Mesothelial cell of epicardium (in vitro differentiated cells): Measurements from ENCODE around the gene OR2G3. TPM values are rescaled to one million over a fixed set of nuclear protein-coding genes. Genes with fewer than 3 reads are reported as not detected.
A peak's percentile ranks its signal among the peaks of the same experiment; 100 is the strongest.

Source experiments
- DNase-seq, 2 experiments: peaks; one replicate each; pipeline ENCODE4 v3.0.0; 2021; ENCODE audit warnings: low spot score in 2 of 2; ENCODE audit not compliant: unreplicated experiment in 2 of 2
- H3K27ac Mint-ChIP-seq: 2 replicates; pipeline ENCODE4 v1.8.0; 2021; ENCODE audit warnings: mixed read lengths
- H3K27me3 Mint-ChIP-seq: 2 replicates; pipeline ENCODE4 v1.8.0; 2021; ENCODE audit warnings: low read depth, mixed read lengths
- H3K36me3 Mint-ChIP-seq: 2 replicates; pipeline ENCODE4 v1.8.0; 2021; ENCODE audit warnings: mixed read lengths
- H3K4me1 Mint-ChIP-seq: 2 replicates; pipeline ENCODE4 v1.8.0; 2021; ENCODE audit warnings: mixed read lengths
- H3K4me3 Mint-ChIP-seq: 2 replicates; pipeline ENCODE4 v1.8.0; 2021; ENCODE audit warnings: mild to moderate bottlenecking, moderate library complexity, mixed read lengths
- H3K9me3 Mint-ChIP-seq: 2 replicates; pipeline ENCODE4 v1.8.0; 2021; ENCODE audit warnings: mixed read lengths
- total RNA-seq: library from RNA; stranded (reverse); gene quantifications from 3 replicates; pipeline ENCODE4 v1.2.1, GENCODE V29; 2021
- TF ChIP-seq, protein P1 (sequence below): fragments of 200-600 bp; sonication (generic); IDR thresholded peaks from one replicate; pipeline ENCODE4 v1.5.0; 2021; ENCODE audit warnings: antibody characterized with exemption; ENCODE audit not compliant: unreplicated experiment

OR2G3 gene
- total RNA-seq, 1 donor from 2014 or later = not detected

DNA sequence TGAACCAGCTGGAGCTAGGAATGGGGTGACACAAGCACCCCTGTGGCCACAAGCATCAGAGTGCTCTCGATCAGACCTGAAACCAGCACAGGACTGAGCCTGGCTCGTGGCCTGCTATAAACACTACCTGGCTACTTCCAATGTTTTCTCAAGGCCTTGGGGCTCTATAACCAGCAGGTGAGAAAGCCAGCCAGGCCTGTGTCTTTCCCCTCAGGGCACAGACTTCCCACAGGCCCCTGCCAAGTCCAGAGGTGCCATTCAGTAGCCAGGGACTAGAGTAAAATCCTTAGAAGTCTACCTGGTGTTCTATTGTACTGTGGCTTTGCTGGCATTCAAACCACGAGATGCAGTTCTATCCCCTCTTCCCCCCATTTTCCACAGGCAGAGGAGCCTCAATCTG is 22.6 kb downstream of the OR2G3 start:
- H3K9me3 Mint-ChIP-seq = peaks cover 22% of the 10 kb centered on the region
- H3K27ac Mint-ChIP-seq = no peak overlapping the region
- no peaks in the 10 kb centered on the region for H3K4me1 Mint-ChIP-seq
- no peak overlapping the region for H3K4me3 Mint-ChIP-seq
- TF ChIP-seq, protein P1, sequence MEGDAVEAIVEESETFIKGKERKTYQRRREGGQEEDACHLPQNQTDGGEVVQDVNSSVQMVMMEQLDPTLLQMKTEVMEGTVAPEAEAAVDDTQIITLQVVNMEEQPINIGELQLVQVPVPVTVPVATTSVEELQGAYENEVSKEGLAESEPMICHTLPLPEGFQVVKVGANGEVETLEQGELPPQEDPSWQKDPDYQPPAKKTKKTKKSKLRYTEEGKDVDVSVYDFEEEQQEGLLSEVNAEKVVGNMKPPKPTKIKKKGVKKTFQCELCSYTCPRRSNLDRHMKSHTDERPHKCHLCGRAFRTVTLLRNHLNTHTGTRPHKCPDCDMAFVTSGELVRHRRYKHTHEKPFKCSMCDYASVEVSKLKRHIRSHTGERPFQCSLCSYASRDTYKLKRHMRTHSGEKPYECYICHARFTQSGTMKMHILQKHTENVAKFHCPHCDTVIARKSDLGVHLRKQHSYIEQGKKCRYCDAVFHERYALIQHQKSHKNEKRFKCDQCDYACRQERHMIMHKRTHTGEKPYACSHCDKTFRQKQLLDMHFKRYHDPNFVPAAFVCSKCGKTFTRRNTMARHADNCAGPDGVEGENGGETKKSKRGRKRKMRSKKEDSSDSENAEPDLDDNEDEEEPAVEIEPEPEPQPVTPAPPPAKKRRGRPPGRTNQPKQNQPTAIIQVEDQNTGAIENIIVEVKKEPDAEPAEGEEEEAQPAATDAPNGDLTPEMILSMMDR = no peak
- no peaks in the 10 kb centered on the region for H3K36me3 Mint-ChIP-seq
- H3K27me3 Mint-ChIP-seq = no peaks in the 10 kb centered on the region
- DNase-seq = no peak

DNA sequence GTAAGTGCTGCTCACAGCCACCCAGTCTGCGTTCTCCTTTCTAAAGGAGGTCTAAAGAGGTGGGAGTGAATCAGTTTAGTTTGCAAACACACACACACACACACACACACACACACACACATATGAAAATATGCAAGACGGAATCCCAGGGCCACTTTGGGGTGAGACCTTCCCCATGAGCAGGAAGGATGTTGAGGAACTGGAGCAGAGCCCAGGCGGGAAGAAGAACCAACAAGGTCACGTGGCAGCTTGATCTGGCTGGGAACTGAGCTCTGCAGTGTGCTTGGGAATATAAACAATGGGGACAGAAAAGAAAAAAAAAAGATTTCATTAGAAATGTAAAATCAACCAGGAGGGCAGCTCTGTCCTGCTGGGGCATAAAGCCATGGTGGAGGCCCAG is 32.6 kb downstream of the OR2G3 start:
- TF ChIP-seq, protein P1 = no peak
- Mint-ChIP-seq H3K27me3 (peaks cover 1% of the 10 kb centered on the region), H3K4me1 (no peaks in the 10 kb centered on the region), H3K4me3 (no peak overlapping the region), H3K9me3 (peaks cover 11% of the 10 kb centered on the region), H3K36me3 (no peaks in the 10 kb centered on the region), H3K27ac (no peak overlapping the region)
- no peak for DNase-seq

- H3K27ac Mint-ChIP-seq = no peak overlapping the region
- peaks cover 10% of the 10 kb centered on the region for H3K9me3 Mint-ChIP-seq
- TF ChIP-seq, protein P1 = no peak
- peak overlapping the region; percentile 44 for H3K4me3 Mint-ChIP-seq
- no peaks in the 10 kb centered on the region for H3K4me1 Mint-ChIP-seq
- no peaks in the 10 kb centered on the region for H3K36me3 Mint-ChIP-seq
- DNase-seq = no peak
- H3K27me3 Mint-ChIP-seq = peaks cover 1% of the 10 kb centered on the region
Measured at GRCh38 chr1:247638781-247639180, 33.4 kb downstream of the OR2G3 start.

DNA sequence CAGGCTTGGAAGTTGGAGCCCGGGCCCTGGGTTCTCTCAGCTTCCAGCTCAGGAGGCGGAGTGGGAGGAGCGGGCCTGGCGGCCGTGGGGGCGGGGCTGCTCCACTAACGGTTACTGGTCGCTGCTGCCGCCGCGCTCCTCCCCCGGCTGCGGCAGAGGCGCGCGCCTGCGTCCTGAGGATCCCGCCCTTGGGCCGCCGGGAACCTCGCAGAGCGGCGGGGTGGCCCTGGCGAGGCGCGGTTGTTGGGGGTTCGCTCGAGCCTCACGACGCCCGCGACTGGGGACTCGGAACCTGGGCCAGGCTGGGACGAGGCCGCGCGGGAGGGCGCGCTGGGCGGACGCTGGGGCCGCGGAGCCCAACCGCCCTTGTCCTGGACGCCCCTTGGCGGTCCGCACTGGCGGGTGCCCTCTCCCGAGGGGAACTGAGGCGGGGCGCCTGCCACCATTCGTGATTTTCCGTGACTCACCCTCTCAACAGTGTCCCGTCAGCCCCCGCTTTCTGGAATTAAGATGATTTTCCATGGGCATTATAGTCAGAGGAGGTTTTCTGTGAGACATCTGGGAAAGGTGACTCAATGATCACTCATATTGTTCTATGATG is 34.1 kb downstream of the OR2G3 start:
- H3K9me3 Mint-ChIP-seq = peaks cover 5% of the 10 kb centered on the region
- peak in 1 of 2 experiments; percentile 62 for DNase-seq
- TF ChIP-seq, protein P1 = no peak
- no peak overlapping the region for H3K27ac Mint-ChIP-seq
- H3K4me1 Mint-ChIP-seq = no peaks in the 10 kb centered on the region
- H3K27me3 Mint-ChIP-seq = peaks cover 1% of the 10 kb centered on the region
- peak overlapping the region; percentile 44 for H3K4me3 Mint-ChIP-seq
- no peaks in the 10 kb centered on the region for H3K36me3 Mint-ChIP-seq

DNA sequence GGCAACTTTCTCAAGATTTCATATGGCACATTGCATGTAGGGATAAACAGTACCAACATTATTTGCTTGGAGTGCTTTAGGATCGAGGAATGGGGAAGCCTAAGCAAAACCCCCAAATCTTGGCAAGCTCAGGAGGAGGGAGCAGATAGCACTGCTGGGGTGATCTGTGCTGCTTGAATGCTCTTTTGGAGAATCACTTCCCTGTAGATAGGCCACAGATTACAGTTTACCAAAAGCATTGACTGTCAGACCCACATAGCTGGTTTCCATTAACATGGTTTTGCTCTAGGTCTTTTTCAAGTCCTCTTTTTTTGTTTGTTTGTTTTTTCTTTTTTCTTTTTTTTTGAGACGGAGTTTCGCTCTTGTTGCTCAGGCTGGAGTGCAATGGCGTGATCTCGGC is 37.4 kb downstream of the OR2G3 start:
- Mint-ChIP-seq H3K27me3 (peaks cover 1% of the 10 kb centered on the region), H3K36me3 (no peaks in the 10 kb centered on the region), H3K4me3 (no peak overlapping the region), H3K27ac (no peak overlapping the region), H3K9me3 (peaks cover 5% of the 10 kb centered on the region), H3K4me1 (no peaks in the 10 kb centered on the region)
- TF ChIP-seq, protein P1 = no peak
- no peak for DNase-seq

DNA sequence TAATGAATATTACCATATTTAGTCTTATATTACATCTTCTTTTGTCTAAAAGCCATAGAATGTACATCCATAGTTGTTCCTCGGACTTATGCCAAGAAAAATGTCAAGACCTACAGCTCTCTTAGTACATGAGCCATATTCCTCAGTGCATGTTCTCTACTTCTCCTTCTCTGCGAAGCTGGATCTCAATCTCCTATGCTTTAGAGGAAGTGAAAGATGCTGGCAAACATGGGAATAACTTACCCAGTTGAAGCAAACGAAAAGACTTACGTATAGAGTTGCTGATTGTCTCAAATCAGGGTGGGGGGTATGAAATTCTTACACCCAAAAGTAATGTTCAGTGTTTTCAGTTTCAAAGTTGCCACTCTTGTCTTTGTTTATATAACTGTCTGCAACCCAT is 41.5 kb downstream of the OR2G3 start:
- DNase-seq = no peak
- H3K27me3 Mint-ChIP-seq = no peaks in the 10 kb centered on the region
- no peak overlapping the region for H3K27ac Mint-ChIP-seq
- H3K9me3 Mint-ChIP-seq = peaks cover 5% of the 10 kb centered on the region
- TF ChIP-seq, protein P1 = no peak
- no peaks in the 10 kb centered on the region for H3K36me3 Mint-ChIP-seq
- H3K4me1 Mint-ChIP-seq = no peaks in the 10 kb centered on the region
- no peak overlapping the region for H3K4me3 Mint-ChIP-seq
